GM18868 (cell line): ENCODE data around the gene PTPRN2.
"Not testable (repeated sequence)": the region's sequence is repeated elsewhere in the genome, so short reads cannot be mapped to it uniquely, and the experiment has no call there.

Experiments
- ATAC-seq: cut with Tn5 transposase; IDR thresholded peaks from one replicate; pipeline ENCODE4 v1.9.1; 2021; ENCODE audit warnings: mild to moderate bottlenecking, moderate library complexity; ENCODE audit not compliant: unreplicated experiment

PTPRN2 gene

DNA sequence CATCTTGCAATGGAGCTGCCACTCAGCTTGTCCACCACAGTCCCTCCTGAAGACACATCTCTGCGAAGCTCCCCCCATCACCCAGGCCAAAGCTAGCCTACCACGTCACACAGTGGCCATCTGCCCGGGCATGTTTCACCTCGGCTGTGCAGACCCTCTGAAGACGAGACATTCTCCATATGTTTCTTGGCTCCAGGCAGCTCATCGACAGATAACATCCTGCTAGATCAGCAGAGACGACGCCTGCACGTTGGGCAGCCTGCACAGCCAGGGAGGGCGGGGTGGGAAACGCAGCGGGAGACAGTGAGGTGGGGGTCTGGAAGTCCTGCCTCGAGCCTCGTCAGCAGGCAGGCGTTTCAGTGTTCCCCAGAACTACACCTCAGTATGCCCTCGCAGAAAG is 53.0 kb downstream of the PTPRN2 start:
- no peak for ATAC-seq

DNA sequence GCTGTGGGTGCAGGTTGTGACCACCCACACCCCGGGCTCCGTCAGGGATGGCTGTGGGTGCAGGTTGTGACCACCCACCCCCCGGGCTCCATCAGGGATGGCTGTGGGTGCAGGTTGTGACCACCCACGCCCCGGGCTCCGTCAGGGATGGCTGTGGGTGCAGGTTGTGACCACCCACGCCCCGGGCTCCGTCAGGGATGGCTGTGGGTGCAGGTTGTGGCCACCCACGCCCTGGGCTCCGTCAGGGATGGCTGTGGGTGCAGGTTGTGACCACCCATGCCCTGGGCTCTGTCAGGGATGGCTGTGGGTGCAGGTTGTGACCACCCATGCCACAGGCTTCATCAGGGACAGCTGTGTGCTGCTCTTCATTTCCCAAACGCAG is 53.5 kb downstream of the PTPRN2 start:
- not testable (repeated sequence) for ATAC-seq

DNA sequence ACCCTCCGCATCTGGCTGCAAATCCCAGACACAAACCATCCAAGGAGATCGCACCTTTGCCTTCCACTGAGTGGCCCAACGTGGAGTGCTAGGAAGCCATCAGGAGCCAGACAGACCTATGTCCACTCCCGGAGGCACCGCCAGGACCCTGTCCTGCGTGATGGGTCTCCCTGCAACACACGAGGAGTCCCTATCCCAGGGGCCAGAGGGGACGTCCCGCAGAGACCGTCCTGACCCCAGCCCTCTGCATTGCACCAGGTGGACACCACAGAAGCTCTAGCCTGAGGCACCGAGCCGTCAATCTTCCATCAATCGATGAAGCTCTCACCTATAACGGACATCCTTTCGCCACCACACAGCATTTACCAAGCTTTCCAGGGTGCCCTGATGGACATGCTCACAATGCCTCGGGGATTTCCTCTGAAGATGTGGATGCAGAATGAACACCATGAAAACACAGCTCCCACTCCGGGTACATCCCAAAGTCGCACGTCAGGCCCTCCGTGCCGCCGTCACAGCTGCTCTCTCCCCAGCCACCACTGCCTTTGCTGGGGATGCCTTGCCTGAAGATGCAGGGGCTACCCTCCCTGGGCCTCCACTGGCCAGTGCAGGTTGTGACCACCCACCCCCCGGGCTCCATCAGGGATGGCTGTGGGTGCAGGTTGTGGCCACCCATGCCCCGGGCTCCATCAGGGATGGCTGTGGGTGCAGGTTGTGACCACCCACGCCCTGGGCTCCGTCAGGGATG is 54.1 kb downstream of the PTPRN2 start:
- ATAC-seq = no peak

DNA sequence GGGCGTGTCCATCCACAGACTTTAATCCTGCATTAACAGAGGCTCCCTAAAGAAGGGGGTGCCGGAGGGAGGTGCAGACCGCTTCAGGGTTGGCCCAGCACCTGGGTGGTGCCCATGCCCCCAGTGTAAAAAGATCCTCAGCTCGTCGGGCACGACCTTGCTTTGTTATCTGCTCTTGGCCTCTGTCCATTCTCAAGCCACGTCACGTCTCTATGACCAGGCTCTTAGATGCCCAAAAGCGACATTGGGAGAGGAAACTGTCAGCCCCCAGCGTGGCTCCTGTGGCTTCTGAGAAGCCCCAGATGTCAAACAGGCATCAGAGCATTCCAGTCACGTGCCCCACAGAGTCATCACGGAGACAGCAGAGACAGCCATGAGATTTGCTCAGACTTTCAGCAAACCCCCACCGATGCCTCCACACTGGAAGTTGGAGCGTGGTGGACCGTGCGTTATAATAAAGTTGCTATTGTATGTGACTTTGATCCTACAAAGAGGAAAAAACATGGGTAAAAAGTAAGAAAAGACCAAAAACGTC is 55.5 kb downstream of the PTPRN2 start:
- ATAC-seq = no peak

DNA sequence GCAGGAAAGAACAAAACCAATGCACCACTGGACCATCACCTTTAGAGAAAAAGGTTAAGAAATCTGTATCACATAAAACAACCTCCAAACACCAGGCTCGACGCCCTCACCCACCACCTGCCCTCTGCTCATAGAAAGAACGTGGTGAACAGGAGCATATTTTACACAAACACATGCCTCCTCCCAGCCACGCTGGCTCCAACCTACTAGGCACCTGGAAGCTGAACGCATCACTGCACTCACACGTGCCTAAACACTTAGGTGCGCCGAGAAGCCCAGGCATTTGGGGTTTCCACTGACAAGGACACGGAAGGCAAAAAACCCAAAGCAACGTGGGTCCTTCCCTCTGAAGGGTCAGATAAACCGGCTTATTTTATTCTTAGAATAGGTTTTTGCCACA is 56.0 kb downstream of the PTPRN2 start:
- ATAC-seq = no peak

- no peak for ATAC-seq
Measured at GRCh38 chr7:158530800-158531609, 56.6 kb downstream of the PTPRN2 start.

GRCh38 chr7:158529181-158530096 is 58.2 kb downstream of the PTPRN2 start:
- no peak for ATAC-seq

DNA sequence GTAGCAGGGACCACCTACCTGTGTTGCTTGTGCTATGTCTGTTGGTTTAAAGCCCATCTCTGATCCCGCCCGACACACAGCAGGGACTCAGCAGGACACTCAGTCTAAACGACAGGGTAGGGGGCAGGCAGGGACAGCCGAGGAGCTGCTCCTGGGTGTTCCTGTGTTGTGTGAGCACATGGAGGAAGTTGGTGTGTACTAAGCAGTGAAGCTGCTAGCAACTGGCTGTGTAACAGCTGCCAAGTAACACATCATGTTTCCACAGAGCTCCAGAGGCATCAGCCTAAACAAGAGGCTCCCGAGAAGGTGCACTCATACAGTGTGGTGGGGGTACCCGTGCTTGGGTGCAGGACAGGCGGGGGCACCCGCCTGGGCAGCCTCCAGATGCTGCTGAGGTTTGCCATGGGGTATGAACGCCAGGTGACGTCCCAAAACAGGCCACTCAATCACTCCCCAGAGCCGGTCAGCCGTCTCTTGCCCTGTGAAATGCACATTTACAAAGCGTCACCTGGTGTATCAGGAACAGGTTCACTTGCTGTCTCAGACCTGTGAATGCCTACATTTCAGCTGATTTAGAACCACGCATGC is 59.6 kb downstream of the PTPRN2 start:
- no peak for ATAC-seq

DNA sequence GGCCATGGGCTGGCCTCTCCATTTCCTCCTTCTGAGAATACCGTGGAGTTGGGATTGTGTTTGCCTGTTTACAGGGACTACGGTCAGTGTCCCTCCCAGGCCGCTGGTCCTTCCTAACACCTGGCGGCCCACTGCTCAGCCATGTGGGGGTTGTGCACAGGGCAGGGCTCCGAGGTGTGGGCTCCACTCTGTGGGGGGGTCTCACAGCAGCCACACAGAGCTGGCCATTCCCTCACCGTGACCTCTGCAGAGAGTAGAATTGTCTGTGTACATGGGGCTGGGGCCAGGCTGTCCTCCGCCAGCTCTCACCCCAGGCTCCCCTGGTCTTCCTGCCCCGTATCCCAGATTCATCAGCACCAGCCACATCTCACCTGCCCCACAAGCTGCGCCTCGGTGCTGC is 60.1 kb downstream of the PTPRN2 start:
- no peak for ATAC-seq

DNA sequence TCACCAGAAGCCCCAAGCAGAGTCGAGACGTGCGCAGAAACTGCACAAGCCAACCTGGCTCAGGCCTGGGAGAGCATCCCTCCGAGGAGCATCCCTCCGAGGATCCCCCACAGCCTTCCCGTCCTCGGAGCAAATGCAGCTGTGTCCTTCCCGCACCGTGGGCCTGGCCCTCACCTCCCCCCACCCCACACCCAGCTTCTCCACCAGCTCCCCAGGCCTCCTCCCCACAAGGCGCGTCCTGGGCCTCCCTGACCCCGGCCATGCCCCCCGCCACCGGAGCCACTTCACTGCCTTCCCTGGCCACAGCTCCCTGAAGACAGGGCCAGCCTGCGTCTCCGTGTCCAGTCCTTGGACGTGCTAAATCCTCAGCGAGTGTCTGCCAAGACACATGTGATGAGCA is 60.6 kb downstream of the PTPRN2 start:
- no peak for ATAC-seq

DNA sequence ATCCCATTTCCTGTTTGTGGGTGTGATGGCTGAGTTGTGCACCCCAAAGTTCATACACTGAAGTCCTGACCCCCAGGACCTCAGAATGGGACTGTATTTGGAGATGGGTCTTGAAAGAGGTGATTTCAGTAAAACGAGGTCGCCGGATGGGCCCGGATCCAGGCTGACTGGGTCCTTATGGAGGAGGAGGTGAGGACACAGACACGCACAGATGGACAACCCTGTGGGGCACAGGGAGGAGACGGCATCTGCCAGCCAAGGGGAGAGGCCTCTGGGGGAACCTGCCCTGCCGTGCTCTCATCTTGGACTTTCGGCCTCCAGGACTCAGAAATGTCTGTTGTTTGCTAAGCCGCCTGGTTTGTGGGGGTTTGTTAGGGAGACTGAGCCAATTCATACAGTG is 61.1 kb downstream of the PTPRN2 start:
- ATAC-seq = no peak

GRCh38 chr7:158525648-158526484 is 61.8 kb downstream of the PTPRN2 start:
- ATAC-seq = no peak

DNA sequence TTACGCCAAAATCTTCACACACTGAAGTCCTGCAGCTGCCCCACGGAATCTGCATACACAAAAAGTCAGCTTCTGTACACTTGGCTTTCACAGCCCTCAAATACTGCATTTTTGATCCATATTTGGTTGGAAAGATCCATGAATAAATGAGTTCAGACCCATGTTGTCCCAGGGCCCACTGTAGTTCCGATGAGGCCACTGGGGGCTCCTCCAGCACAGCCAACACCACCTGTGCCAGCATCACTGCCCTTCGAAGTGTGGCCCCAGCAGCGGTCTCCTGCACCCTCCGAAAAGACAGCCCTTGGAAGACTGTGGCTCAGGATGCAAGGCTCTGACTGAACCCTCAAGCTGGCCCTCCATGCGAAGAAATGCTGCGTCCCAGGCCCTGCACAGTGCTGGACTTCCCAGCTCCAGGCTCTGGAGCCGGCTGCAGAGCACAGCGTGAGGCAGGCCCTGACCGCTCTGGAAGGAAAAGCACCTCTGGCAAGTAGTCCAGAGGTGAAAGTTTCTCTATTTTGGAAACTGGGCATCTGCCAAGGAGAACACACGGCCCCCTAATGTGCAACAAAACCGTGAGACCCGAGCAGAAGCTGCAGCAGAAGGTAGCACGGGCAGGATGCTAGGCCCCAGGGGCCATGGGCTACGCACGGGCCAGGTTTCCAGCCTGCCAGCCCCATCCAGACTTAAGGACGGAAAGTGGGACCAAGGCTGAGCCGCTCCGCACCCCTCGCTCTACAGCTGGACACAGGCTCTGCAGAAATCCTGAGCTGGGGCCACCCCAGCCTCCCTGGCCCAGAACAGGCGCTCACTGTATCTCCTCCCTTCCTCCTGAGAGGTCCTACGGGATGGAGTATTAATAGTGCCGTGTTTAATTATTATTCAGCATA is 62.6 kb downstream of the PTPRN2 start:
- no peak for ATAC-seq

DNA sequence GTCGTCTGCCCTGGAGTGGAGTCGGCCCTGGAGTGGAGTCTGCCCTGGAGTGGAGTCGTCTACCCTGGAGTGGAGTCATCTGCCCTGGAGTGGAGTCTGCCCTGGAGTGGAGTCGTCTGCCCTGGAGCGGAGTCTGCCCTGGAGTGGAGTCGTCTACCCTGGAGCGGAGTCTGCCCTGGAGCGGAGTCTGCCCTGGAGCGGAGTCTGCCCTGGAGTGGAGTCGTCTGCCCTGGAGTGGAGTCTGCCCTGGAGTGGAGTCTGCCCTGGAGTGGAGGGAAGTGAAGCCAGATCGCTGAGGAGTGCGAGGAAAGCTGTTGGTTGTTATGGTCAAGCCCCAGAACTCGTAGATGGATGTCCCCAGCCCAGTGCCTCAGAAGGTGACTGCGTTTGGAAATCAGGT is 63.3 kb downstream of the PTPRN2 start:
- not testable (repeated sequence) for ATAC-seq

- not testable (repeated sequence) for ATAC-seq
Measured at GRCh38 chr7:158523877-158524276, 63.7 kb downstream of the PTPRN2 start.

DNA sequence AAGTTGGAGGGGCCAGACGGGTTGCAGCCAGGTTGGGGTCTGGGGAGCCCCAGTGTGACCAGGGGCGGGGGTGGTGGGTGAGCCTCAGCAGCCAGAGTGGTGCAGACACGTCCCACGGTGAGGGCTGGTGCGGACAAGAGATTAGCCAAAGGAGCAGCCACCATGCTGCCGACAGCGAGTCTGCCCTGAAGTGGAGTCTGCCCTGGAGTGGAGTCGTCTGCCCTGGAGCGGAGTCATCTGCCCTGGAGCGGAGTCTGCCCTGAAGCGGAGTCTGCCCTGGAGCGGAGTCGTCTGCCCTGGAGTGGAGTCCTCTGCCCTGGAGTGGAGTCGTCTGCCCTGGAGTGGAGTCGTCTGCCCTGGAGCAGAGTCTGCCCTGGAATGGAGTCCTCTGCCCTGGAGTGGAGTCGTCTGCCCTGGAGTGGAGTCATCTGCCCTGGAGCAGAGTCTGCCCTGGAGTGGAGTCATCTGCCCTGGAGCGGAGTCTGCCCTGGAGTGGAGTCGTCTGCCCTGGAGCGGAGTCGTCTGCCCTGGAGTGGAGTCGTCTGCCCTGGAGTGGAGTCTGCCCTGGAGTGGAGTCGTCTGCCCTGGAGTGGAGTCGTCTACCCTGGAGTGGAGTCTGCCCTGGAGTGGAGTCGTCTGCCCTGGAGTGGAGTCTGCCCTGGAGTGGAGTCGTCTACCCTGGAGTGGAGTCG is 64.3 kb downstream of the PTPRN2 start:
- not testable (repeated sequence) for ATAC-seq

DNA sequence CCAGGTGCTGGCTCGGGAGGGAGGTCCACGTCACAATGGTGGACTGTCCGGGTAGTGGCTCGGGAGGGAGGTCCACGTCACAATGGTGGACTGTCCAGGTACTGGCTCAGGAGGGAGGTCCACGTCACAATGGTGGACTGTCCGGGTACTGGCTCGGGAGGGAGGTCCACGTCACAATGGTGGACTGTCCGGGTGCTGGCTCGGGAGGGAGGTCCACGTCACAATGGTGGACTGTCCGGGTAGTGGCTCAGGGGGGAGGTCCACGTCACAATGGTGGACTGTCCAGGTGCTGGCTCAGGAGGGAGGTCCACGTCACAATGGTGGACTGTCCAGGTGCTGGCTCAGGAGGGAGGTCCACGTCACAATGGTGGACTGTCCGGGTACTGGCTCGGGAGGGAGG is 65.8 kb downstream of the PTPRN2 start:
- not testable (repeated sequence) for ATAC-seq

GRCh38 chr7:158520825-158521224 is 66.8 kb downstream of the PTPRN2 start:
- ATAC-seq = no peak
